GM19238 (cell line): ENCODE data around the gene MSH3.
"Not testable (repeated sequence)": the region's sequence is repeated elsewhere in the genome, so short reads cannot be mapped to it uniquely, and the experiment has no call there.

Source experiments
- DNase-seq: peaks from one replicate; pipeline ENCODE4 v3.0.0; 2011; ENCODE audit warnings: low spot score; ENCODE audit not compliant: insufficient read length

The MSH3 gene

GRCh38 chr5:80753712-80754111 is 99.3 kb downstream of the MSH3 start:
- DNase-seq, result no peak

GRCh38 chr5:80754900-80755299 is 100.4 kb downstream of the MSH3 start:
- DNase-seq, result no peak

GRCh38 chr5:80755626-80756025 is 101.2 kb downstream of the MSH3 start:
- DNase-seq, result peak; percentile 21

- DNase-seq, result no peak
Measured at GRCh38 chr5:80756292-80756691, 101.8 kb downstream of the MSH3 start.

GRCh38 chr5:80757290-80757689 is 102.8 kb downstream of the MSH3 start:
- DNase-seq, result no peak

GRCh38 chr5:80759866-80760577 is 105.6 kb downstream of the MSH3 start:
- no peak for DNase-seq

- no peak for DNase-seq
Measured at GRCh38 chr5:80760680-80761079, 106.2 kb downstream of the MSH3 start.

GRCh38 chr5:80761176-80761575 is 106.7 kb downstream of the MSH3 start:
- DNase-seq, result no peak

- no peak for DNase-seq
Measured at GRCh38 chr5:80761966-80762365, 107.5 kb downstream of the MSH3 start.

GRCh38 chr5:80762573-80762972 is 108.1 kb downstream of the MSH3 start:
- no peak for DNase-seq

GRCh38 chr5:80763211-80763610 is 108.8 kb downstream of the MSH3 start:
- DNase-seq, result no peak

- DNase-seq, result no peak
Measured at GRCh38 chr5:80763873-80764647, 109.6 kb downstream of the MSH3 start.

- DNase-seq, result no peak
Measured at GRCh38 chr5:80764786-80765185, 110.3 kb downstream of the MSH3 start.

GRCh38 chr5:80777347-80778287 is 123.2 kb downstream of the MSH3 start:
- DNase-seq, result no peak

- no peak for DNase-seq
Measured at GRCh38 chr5:80780024-80780423, 125.6 kb downstream of the MSH3 start.

- no peak for DNase-seq
Measured at GRCh38 chr5:80780761-80781285, 126.4 kb downstream of the MSH3 start.

GRCh38 chr5:80781356-80781755 is 126.9 kb downstream of the MSH3 start:
- DNase-seq, result no peak

- DNase-seq, result no peak
Measured at GRCh38 chr5:80782626-80783025, 128.2 kb downstream of the MSH3 start.

- not testable (repeated sequence) for DNase-seq
Measured at GRCh38 chr5:80783751-80784150, 129.3 kb downstream of the MSH3 start.

- no peak for DNase-seq
Measured at GRCh38 chr5:80784451-80784850, 130.0 kb downstream of the MSH3 start.

GRCh38 chr5:80789319-80790016 is 135.0 kb downstream of the MSH3 start:
- DNase-seq, result not testable (repeated sequence)
